GM06990 (cell line): ENCODE results near the gene INO80E.

ENCODE experiments used
- DNase-seq: peaks from one replicate; pipeline ENCODE4 v3.0.0-alpha.2; 2011; ENCODE audit not compliant: insufficient read length; ENCODE audit errors: extremely low read depth
- H3K27me3 ChIP-seq: replicated peaks from 2 replicates; pipeline ENCODE4 v1.6.0; 2011; ENCODE audit warnings: low read length; ENCODE audit not compliant: control insufficient read depth, insufficient read depth
- H3K36me3 ChIP-seq: 2 replicates; pipeline ENCODE4 v1.5.1; 2011; ENCODE audit warnings: low read length; ENCODE audit not compliant: control insufficient read depth, insufficient read depth
- H3K4me3 ChIP-seq: replicated peaks from 2 replicates; pipeline ENCODE4 v1.5.1; 2011; ENCODE audit warnings: low read depth, mild to moderate bottlenecking, control low read depth, low read length
- CTCF ChIP-seq: IDR thresholded peaks from 2 replicates; pipeline ENCODE4 v1.5.1; 2011; ENCODE audit warnings: low read length, control low read depth, mild to moderate bottlenecking, inconsistent platforms; ENCODE audit not compliant: insufficient read depth, poor library complexity, severe bottlenecking

INO80E gene

DNA sequence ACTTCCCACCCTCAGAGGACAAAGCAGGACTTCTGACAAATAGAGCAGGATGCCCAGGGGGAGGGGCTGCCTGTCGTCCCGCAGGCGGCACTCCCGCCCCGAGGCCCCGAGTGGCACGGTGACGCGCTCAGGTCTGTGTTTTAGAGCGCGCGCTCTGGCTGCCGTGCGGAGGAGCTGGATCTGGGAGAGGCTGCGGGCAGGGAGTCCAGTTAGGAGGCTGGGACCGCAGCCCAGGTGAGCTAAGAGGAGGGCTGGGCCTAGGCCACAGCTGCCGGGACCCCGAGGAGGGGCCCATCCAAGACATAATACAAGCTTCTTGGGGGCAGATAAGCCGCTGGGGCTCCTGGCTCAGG is 8.4 kb downstream of the INO80E start:
- no peak for TF ChIP-seq CTCF
- Histone ChIP-seq H3K36me3 (peaks cover 12% of the 10 kb centered on the region), H3K4me3 (no peak overlapping the region), H3K27me3 (no peaks in the 10 kb centered on the region)
- no peak for DNase-seq

GRCh38 chr16:30004811-30005242 is 8.8 kb downstream of the INO80E start:
- Histone ChIP-seq H3K27me3 (no peaks in the 10 kb centered on the region), H3K4me3 (no peak overlapping the region), H3K36me3 (peaks cover 10% of the 10 kb centered on the region)
- no peak for DNase-seq
- no peak for TF ChIP-seq CTCF

DNA sequence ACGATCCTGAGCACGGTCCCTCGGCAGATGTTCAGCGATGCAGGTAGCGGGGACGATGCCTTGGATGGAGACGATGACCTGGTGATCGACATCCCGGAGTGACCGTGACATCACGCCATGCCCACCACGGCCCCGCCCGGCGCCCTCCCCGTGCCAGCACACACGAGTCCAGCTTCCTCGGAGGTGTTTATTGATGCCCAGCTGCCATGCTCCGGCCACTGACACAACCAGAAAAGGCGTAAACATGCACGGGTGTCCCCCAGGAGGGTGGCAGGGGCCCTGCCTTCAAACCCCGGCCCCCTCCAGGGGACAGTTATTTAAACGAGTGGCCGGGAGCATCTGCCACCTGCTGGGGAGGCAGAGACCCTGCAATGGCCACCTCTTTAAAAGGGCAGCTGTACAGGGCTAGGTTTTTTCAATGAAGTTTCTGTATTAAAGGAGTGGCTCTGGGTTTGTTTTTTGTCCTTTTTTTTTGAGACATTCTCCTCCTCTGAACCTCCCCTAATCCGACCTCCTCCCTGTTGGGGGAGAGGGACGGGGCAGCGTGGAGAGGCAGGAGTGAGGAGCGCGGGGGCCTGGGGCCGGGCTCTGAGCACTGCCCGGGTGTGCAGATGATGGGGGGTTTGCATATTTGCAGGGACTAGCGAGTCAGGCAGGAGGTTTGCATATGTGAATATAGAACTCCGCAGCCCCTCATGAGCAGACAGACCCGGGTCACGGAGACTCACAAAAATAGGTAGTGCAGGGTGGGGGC is 9.5 kb downstream of the INO80E start:
- TF ChIP-seq CTCF, result peak; percentile 87
- Histone ChIP-seq H3K4me3 (no peak overlapping the region), H3K27me3 (no peaks in the 10 kb centered on the region; the same call in 1 of the 2 replicates), H3K36me3 (peaks cover 9% of the 10 kb centered on the region)
- DNase-seq, result no peak

- DNase-seq, result no peak
- H3K36me3 ChIP-seq, result peaks cover 6% of the 10 kb centered on the region
- no peaks in the 10 kb centered on the region; the same call in 1 of the 2 replicates for H3K27me3 ChIP-seq
- no peak overlapping the region for H3K4me3 ChIP-seq
- no peak for TF ChIP-seq CTCF
Observed at GRCh38 chr16:30006095-30006473, 10.0 kb downstream of the INO80E start.

DNA sequence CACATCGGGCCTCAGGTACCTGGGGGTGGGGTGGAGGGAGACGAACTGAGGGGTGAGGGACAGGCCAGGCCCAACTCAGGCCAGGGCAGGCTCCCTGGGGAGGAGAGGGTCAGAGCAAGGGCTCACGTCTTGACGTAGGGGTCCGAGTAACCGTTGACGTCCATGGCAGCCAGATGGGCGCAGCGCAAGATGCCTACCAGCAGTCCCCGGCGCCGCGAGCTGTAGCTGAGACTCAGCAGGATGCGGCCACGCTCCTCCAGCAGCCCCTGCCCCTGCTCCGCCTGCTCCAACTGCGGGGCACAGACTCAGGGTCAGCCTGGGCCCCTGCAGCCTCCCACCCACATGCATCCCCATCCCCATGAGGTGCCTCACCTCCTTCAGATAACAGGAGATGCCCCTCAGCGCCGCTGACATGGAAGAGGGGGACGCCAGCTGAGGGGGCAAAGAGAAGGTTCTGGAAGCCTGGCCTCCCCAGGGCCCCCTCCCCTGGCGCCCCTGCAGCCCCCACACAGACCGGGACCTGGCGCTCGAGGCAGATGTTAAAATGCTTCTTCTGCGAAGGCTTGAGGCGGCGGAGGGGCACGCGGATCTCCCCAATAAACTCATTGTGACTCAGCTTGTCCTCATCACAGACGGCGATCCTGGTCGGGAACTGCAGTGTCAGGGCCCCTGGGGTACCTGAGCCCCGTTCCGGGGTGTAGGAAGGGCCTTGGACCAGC is 10.8 kb downstream of the INO80E start:
- no peak for TF ChIP-seq CTCF
- Histone ChIP-seq H3K36me3 (peaks cover 4% of the 10 kb centered on the region), H3K4me3 (no peak overlapping the region), H3K27me3 (no peaks in the 10 kb centered on the region; the same call in 1 of the 2 replicates)
- DNase-seq, result no peak
